ENCODE measurements around the gene PSIP1. TPM values are rescaled to one million over a fixed set of nuclear protein-coding genes. Genes with fewer than 3 reads are reported as not detected.
"Not testable (repeated sequence)": the region's sequence is repeated elsewhere in the genome, so short reads cannot be mapped to it uniquely, and the experiment has no call there.

The PSIP1 gene
- total and polyA plus RNA-seq, 8 donors: 32.7 to 211 (median 168) TPM

GRCh38 chr9:15543047-15543813 lies 32.5 kb upstream of the PSIP1 start:
- H3K36me3 ChIP-seq: no peaks in the 10 kb centered on the region
- no peaks in the 10 kb centered on the region for H3K9me3 ChIP-seq
- H3K4me3 ChIP-seq: no peak overlapping the region
- H3K27ac ChIP-seq: no peak overlapping the region
- ATAC-seq (no peak), DNase-seq (no peak)
- H3K4me1 ChIP-seq: no peaks in the 10 kb centered on the region
- no peak for TF ChIP-seq CTCF (IDR thresholded peaks at IDR 0.05)
- intact Hi-C loops (cut with DNase I): no loop called here
- H3K27me3 ChIP-seq: no peaks in the 10 kb centered on the region

- ATAC-seq (no peak), DNase-seq (no peak)
- no peaks in the 10 kb centered on the region for H3K9me3 ChIP-seq
- no peaks in the 10 kb centered on the region for H3K27me3 ChIP-seq
- no peaks in the 10 kb centered on the region for H3K36me3 ChIP-seq
- no peak overlapping the region for H3K27ac ChIP-seq
- no peak overlapping the region for H3K4me3 ChIP-seq
- intact Hi-C loops (cut with DNase I): no loop called here
- H3K4me1 ChIP-seq: no peaks in the 10 kb centered on the region
- no peak for TF ChIP-seq CTCF (IDR thresholded peaks at IDR 0.05)
Measured at GRCh38 chr9:15542624-15543023, 31.9 kb upstream of the PSIP1 start.

- Histone ChIP-seq H3K4me1 (no peaks in the 10 kb centered on the region), H3K9me3 (no peaks in the 10 kb centered on the region), H3K36me3 (no peaks in the 10 kb centered on the region), H3K27me3 (no peaks in the 10 kb centered on the region), H3K27ac (no peak overlapping the region), H3K4me3 (no peak overlapping the region)
- ATAC-seq: no peak
- no peak for TF ChIP-seq CTCF (IDR thresholded peaks at IDR 0.05)
- peak in 1 of 4 donors; percentile 15 for DNase-seq
- intact Hi-C loops (cut with DNase I): no loop called here
Measured at GRCh38 chr9:15541872-15542271, 31.1 kb upstream of the PSIP1 start.

- intact Hi-C loops (cut with DNase I): no loop called here
- ATAC-seq (no peak), DNase-seq (no peak)
- H3K27me3 ChIP-seq: no peaks in the 10 kb centered on the region
- H3K36me3 ChIP-seq: no peaks in the 10 kb centered on the region
- no peak overlapping the region for H3K4me3 ChIP-seq
- H3K27ac ChIP-seq: no peak overlapping the region
- H3K9me3 ChIP-seq: no peaks in the 10 kb centered on the region
- TF ChIP-seq CTCF (IDR thresholded peaks at IDR 0.05): no peak
- H3K4me1 ChIP-seq: no peaks in the 10 kb centered on the region
Measured at GRCh38 chr9:15531380-15531779, 20.6 kb upstream of the PSIP1 start.

- H3K36me3 ChIP-seq: no peaks in the 10 kb centered on the region
- no peak overlapping the region for H3K4me3 ChIP-seq
- intact Hi-C loops (cut with DNase I): no loop called here
- H3K27me3 ChIP-seq: no peaks in the 10 kb centered on the region
- no peak for TF ChIP-seq CTCF (IDR thresholded peaks at IDR 0.05)
- DNase-seq (no peak), ATAC-seq (no peak)
- no peak overlapping the region for H3K27ac ChIP-seq
- H3K9me3 ChIP-seq: no peaks in the 10 kb centered on the region
- no peaks in the 10 kb centered on the region for H3K4me1 ChIP-seq
Measured at GRCh38 chr9:15529566-15530324, 19.0 kb upstream of the PSIP1 start.

- H3K27ac ChIP-seq; H3K4me1 ChIP-seq; intact Hi-C loops (cut with DNase I); H3K4me3 ChIP-seq; H3K36me3 ChIP-seq; ATAC-seq; DNase-seq; H3K27me3 ChIP-seq; H3K9me3 ChIP-seq: not testable (repeated sequence)
Measured at GRCh38 chr9:15527035-15527434, 16.3 kb upstream of the PSIP1 start.
